AG09319 (cell line): Measurements from ENCODE around the gene ABCB6.
A peak's percentile ranks its signal among the peaks of the same experiment; 100 is the strongest.

Source experiments
- DNase-seq: peaks from one replicate; pipeline ENCODE4 v3.0.0-alpha.2; 2010; ENCODE audit warnings: low read depth; ENCODE audit errors: extremely low read depth
- CTCF ChIP-seq: IDR thresholded peaks from 2 replicates; pipeline ENCODE4 v1.5.1; 2011; ENCODE audit warnings: low read depth, mild to moderate bottlenecking, inconsistent platforms, low read length, moderate library complexity

Gene ABCB6

GRCh38 chr2:219244789-219245147, 26.0 kb upstream of the ABCB6 start:
- TF ChIP-seq CTCF: no peak
- no peak for DNase-seq

GRCh38 chr2:219243291-219243761, 24.6 kb upstream of the ABCB6 start:
- DNase-seq: no peak

GRCh38 chr2:219234331-219234730, 15.6 kb upstream of the ABCB6 start:
- DNase-seq: no peak
- TF ChIP-seq CTCF: no peak

More at GRCh38 chr2:219243291-219243761, 24.6 kb upstream of the ABCB6 start:
- no peak for TF ChIP-seq CTCF

GRCh38 chr2:219230059-219230540, 11.3 kb upstream of the ABCB6 start:
- no peak for DNase-seq
- no peak for TF ChIP-seq CTCF

GRCh38 chr2:219229305-219230058, 10.7 kb upstream of the ABCB6 start, which contains the start of the genes ANKZF1 and ATG9A:
ANKZF1 (plus strand) TSS chr2:219229806; CDS start chr2:219230258, 452 bp downstream.
ATG9A (minus strand) TSS chr2:219229636; CDS start chr2:219228024, 1,612 bp downstream.
- TF ChIP-seq CTCF: no peak
- peak; percentile 94 for DNase-seq

- DNase-seq: no peak
- TF ChIP-seq CTCF: no peak
These were observed 10.2 kb upstream of the ABCB6 start for GRCh38 chr2:219228911-219229304.
